GM23248 (cell line): ENCODE data around the gene SLC29A2. TPM values are rescaled to one million over a fixed set of nuclear protein-coding genes. Genes with fewer than 3 reads are reported as not detected.
"Not testable (repeated sequence)": the region's sequence is repeated elsewhere in the genome, so short reads cannot be mapped to it uniquely, and the experiment has no call there.

Source experiments
- DNase-seq: peaks from one replicate; pipeline ENCODE4 v3.0.0-alpha.2; 2015
- H2AFZ ChIP-seq: fragments of 200-600 bp; sonication (generic); 2 replicates; pipeline ENCODE4 v1.6.1; 2016; ENCODE audit warnings: antibody characterized with exemption
- H3F3A ChIP-seq: fragments of 200-600 bp; sonication (generic); 2 replicates; pipeline ENCODE4 v1.6.1; 2016; ENCODE audit warnings: mild to moderate bottlenecking, antibody characterized with exemption, mixed run types; ENCODE audit not compliant: insufficient read depth
- H3K27ac ChIP-seq: fragments of 200-600 bp; sonication (generic); 2 replicates; pipeline ENCODE4 v1.5.1; 2016; ENCODE audit warnings: mild to moderate bottlenecking
- H3K27me3 ChIP-seq: fragments of 200-600 bp; sonication (generic); replicated peaks from 2 replicates; pipeline ENCODE4 v1.6.1; 2016; ENCODE audit warnings: mild to moderate bottlenecking; ENCODE audit not compliant: insufficient read depth
- H3K36me3 ChIP-seq: fragments of 200-600 bp; sonication (generic); 2 replicates; pipeline ENCODE4 v1.6.1; 2016; ENCODE audit warnings: low read depth, mild to moderate bottlenecking
- H3K4me1 ChIP-seq: fragments of 200-600 bp; sonication (generic); 2 replicates; pipeline ENCODE4 v1.6.1; 2016; ENCODE audit warnings: mild to moderate bottlenecking; ENCODE audit not compliant: insufficient read depth
- H3K4me2 ChIP-seq: fragments of 200-600 bp; sonication (generic); one replicate; pipeline ENCODE4 v1.6.1; 2016; ENCODE audit warnings: mild to moderate bottlenecking; ENCODE audit not compliant: unreplicated experiment
- H3K4me3 ChIP-seq: fragments of 200-600 bp; sonication (generic); 2 replicates; pipeline ENCODE4 v1.5.1; 2016; ENCODE audit warnings: mild to moderate bottlenecking
- H3K79me2 ChIP-seq: fragments of 200-600 bp; sonication (generic); 2 replicates; pipeline ENCODE4 v1.6.1; 2016; ENCODE audit warnings: mild to moderate bottlenecking; ENCODE audit not compliant: insufficient read depth
- H3K9ac ChIP-seq: fragments of 200-600 bp; sonication (generic); 2 replicates; pipeline ENCODE4 v1.6.1; 2016; ENCODE audit warnings: mild to moderate bottlenecking
- H3K9me2 ChIP-seq: fragments of 200-600 bp; sonication (generic); 2 replicates; pipeline ENCODE4 v1.6.1; 2016; ENCODE audit warnings: mixed run types, mild to moderate bottlenecking, moderate library complexity; ENCODE audit not compliant: insufficient read depth
- H3K9me3 ChIP-seq: fragments of 200-600 bp; sonication (generic); one replicate; pipeline ENCODE4 v1.6.1; 2017; ENCODE audit warnings: low read depth
- H4K20me1 ChIP-seq: fragments of 200-600 bp; sonication (generic); 2 replicates; pipeline ENCODE4 v1.6.0; 2016; ENCODE audit not compliant: insufficient read depth
- EZH2 ChIP-seq: fragments of 200-600 bp; sonication (generic); IDR thresholded peaks from 2 replicates; pipeline ENCODE4 v1.6.1; 2018; ENCODE audit warnings: antibody characterized with exemption, mild to moderate bottlenecking; ENCODE audit not compliant: insufficient read depth, poor library complexity, severe bottlenecking
- EZH2phosphoT487 ChIP-seq: fragments of 200-600 bp; sonication (generic); IDR thresholded peaks from 2 replicates; pipeline ENCODE4 v1.6.1; 2018; ENCODE audit warnings: antibody characterized with exemption, moderate library complexity, mild to moderate bottlenecking, low read depth; ENCODE audit not compliant: insufficient read depth
- WGBS, 2 experiments: methylation state at CpG; one replicate each; pipeline ENCODE4 v1.1.6; 2015 to 2017; ENCODE audit warnings: low lambda C conversion rate in 2 of 2, low coverage in 1 of 2; ENCODE audit errors: missing lambda C conversion rate in 2 of 2; 5-methylcytosine and 5-hydroxymethylcytosine counted together
- in situ Hi-C: fragments of 300-500 bp; cut with MboI; formaldehyde crosslinking; loops from 2 replicates; pipeline ENCODE4 v1.15.0; 2020
- polyA plus RNA-seq: library from polyadenylated mRNA; unstranded; fragments of >200 nt; fragmentation: Nextera tagmentation; extraction: Ambion mirVana; gene quantifications from 2 replicates; pipeline ENCODE4 v1.2.1, GENCODE V29; 2016
- total RNA-seq: library from RNA; depleted of rRNA; stranded (reverse); fragments of >200 nt; shearing (Covaris generic); gene quantifications from 2 replicates; pipeline ENCODE4 v1.2.3, GENCODE V29; 2014

Gene SLC29A2
- total and polyA plus RNA-seq, 2 experiments from 2014 or later: not detected

DNA sequence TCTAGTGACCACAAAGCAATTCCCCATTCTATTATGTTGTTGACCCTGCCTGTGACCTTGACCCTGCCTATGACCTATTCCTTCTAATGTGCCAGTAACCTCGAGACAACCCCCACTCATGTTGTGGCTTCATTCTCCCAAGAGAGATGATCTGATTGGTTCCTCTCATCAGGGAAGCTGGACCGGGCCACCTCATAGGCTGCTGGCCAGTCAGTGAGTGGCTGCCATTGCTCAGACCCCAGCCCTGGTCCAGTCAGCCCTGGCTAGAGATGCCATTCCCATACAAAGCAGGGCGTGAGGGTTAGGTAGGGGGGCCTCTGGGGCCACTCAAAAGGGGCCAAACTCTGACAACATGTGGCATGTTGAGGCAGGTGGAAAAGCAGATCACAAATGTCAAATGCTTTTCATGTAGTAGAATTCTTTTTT is 11.9 kb downstream of the SLC29A2 start:
- no peak for DNase-seq
- Histone ChIP-seq H3K9me2 (no peaks in the 10 kb centered on the region), H3K36me3 (no peaks in the 10 kb centered on the region), H4K20me1 (no peaks in the 10 kb centered on the region), H3K4me1 (no peaks in the 10 kb centered on the region), H3K9ac (no peak overlapping the region), H3K9me3 (no peaks in the 10 kb centered on the region), H3K4me3 (no peak overlapping the region), H3F3A (no peaks in the 10 kb centered on the region), H3K79me2 (no peaks in the 10 kb centered on the region), H3K4me2 (no peak overlapping the region), H3K27ac (no peak overlapping the region), H2AFZ (no peak overlapping the region), H3K27me3 (no peaks in the 10 kb centered on the region)
- WGBS, 2 experiments: 67 to 75% methylated on average over 3 of the region's 3 CpGs
- in situ Hi-C loops: no loop called here
- TF ChIP-seq EZH2 (no peak), EZH2phosphoT487 (no peak)

- H4K20me1 ChIP-seq, H3K27me3 ChIP-seq, H3K4me1 ChIP-seq, H3K9me3 ChIP-seq, H3K36me3 ChIP-seq, H3K27ac ChIP-seq, H2AFZ ChIP-seq, H3K9me2 ChIP-seq, in situ Hi-C loops, H3K4me2 ChIP-seq, H3K9ac ChIP-seq, H3K4me3 ChIP-seq, H3K79me2 ChIP-seq, DNase-seq: not testable (repeated sequence)
- peaks cover 16% of the 10 kb centered on the region for H3F3A ChIP-seq
- WGBS, 2 experiments: 92 to 94% methylated on average over 8 of the region's 8 CpGs
Measured at GRCh38 chr11:66350560-66351235, 20.9 kb downstream of the SLC29A2 start.

GRCh38 chr11:66349084-66349386 is 22.5 kb downstream of the SLC29A2 start:
- DNase-seq: no peak
- no peaks in the 10 kb centered on the region for H3K9me3 ChIP-seq
- no peak overlapping the region for H3K4me3 ChIP-seq
- no peaks in the 10 kb centered on the region for H4K20me1 ChIP-seq
- H3K79me2 ChIP-seq: peaks cover 12% of the 10 kb centered on the region
- no peaks in the 10 kb centered on the region for H3K9me2 ChIP-seq
- in situ Hi-C loops: no loop called here
- peaks cover 21% of the 10 kb centered on the region for H3F3A ChIP-seq
- TF ChIP-seq EZH2 (no peak), EZH2phosphoT487 (no peak)
- peaks cover 14% of the 10 kb centered on the region; the same call in 1 of the 2 replicates for H3K4me1 ChIP-seq
- no peak overlapping the region for H3K27ac ChIP-seq
- H2AFZ ChIP-seq: no peak overlapping the region
- 57 to 66% methylated on average over 2 of the region's 2 CpGs for WGBS, 2 experiments
- H3K4me2 ChIP-seq: no peak overlapping the region
- H3K27me3 ChIP-seq: no peaks in the 10 kb centered on the region
- no peak overlapping the region for H3K9ac ChIP-seq
- no peaks in the 10 kb centered on the region for H3K36me3 ChIP-seq

DNA sequence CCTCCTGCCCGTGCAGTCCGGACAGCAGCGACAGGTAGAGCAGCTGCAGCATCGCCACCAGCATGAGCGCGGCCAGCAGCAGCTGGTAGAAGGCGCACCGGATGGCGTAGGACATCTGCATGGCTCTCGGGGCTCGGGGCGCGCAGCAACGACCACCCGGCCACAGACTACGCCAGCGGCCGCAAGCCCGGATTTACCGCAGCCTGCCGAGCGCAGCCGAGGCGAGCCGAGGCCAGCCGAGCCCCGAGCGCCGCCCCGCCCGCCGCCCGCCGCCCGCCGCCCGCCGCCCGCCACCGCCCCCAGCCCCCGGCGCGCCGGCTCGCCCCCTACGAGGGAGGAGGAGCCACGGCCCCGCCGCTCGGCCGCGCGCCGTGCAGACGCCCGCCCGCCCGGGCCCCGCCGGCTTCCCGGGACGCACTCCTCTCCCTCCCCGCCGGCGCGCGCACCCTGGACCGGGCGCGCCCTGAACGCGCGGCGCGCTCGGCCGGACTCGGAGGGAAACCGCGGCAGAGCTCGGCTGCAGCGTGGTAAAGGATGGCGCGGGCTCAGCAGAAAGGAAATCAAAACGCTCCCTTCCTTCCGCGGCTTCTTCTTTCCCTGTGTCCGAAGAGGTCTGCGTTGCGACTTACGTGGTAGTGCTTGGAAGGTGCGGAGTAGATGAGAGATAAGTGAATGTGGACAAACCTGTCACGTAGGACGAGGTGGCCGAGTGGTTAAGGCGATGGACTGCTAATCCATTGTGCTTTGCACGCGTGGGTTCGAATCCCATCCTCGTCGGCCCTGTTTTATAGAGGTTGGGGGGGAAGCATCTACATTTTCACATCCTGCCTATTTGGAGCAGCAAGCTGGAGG is 23.9 kb downstream of the SLC29A2 start, which contains the start of gene B4GAT1:
Gene B4GAT1 (minus strand): TSS at position 205 of the 852 bp plus-strand sequence. CDS start 84 bp downstream, at position 121.
- no peaks in the 10 kb centered on the region for H4K20me1 ChIP-seq
- 2% methylated on average over 57 to 60 of the region's 101 CpGs for WGBS, 2 experiments
- H3F3A ChIP-seq: peaks cover 21% of the 10 kb centered on the region
- peaks cover 26% of the 10 kb centered on the region for H3K79me2 ChIP-seq
- no peaks in the 10 kb centered on the region for H3K9me3 ChIP-seq
- peak within 1 kb of the TSS; percentile 85 for H3K4me2 ChIP-seq
- DNase-seq: peak; percentile 90
- H3K9me2 ChIP-seq: no peaks in the 10 kb centered on the region
- peaks cover 16% of the 10 kb centered on the region; the same call in 1 of the 2 replicates for H3K4me1 ChIP-seq
- no peak for TF ChIP-seq EZH2
- TF ChIP-seq EZH2phosphoT487: no peak
- H3K9ac ChIP-seq: peak within 1 kb of the TSS; percentile 82
- H3K27me3 ChIP-seq: no peaks in the 10 kb centered on the region
- H3K27ac ChIP-seq: peak within 1 kb of the TSS; percentile 73
- in situ Hi-C loops: no loop called here
- H3K4me3 ChIP-seq: peak within 1 kb of the TSS; percentile 91
- H2AFZ ChIP-seq: peak within 1 kb of the TSS; percentile 93
- H3K36me3 ChIP-seq: no peaks in the 10 kb centered on the region
